Measurements from ENCODE around the gene ABCB1.

The ABCB1 gene

DNA sequence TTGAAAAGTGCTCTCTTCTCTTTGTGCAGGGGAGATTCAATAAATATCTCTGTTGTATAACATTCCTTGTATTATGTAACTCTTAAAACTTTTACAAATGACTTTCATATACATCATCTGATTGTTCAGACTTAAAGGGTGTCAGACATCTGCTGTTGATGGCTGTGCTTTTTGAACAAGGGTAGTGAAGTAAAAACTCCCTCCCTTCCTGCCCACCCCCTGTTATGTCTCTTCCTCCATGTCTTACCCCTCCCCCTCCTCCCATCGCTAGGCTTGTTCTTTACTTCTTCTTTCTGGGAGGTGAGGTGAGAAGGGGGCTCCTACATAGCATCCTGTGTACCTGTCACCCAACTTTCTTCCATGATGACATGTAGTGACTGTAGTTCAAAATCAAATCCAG, 101.8 kb downstream of the ABCB1 start:
- Mint-ChIP-seq H3K27ac (no peak overlapping the region), H3K9me3 (no peaks in the 10 kb centered on the region), H3K36me3 (ENCODE audit: insufficient read depth) (peaks cover 6% of the 10 kb centered on the region), H3K4me1 (ENCODE audit: low read depth in 2 of 2) (no peaks in the 10 kb centered on the region), H3K4me3 (no peak overlapping the region), H3K27me3 (no peaks in the 10 kb centered on the region)
- ATAC-seq (replicated peaks): peak; percentile 27
- DNase-seq: no peak

DNA sequence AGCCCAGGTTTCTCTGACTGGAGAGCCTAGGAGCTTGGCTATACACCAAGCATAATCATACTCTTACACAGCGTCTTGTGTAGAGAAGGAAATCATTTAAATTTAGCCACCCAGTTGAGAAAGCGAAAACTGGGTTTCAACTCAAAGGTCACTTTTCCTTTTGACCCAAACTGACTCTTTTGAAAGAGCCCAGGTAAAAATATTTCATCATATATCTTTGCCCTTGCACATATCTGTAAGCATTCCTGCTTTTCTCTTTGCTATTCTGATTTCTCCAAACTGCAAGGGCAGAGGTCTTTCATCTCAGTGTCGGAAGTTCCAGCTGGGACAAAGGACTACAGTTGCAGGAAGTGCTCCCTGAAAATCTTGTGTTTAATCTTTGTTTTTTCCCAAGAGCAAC, 103.2 kb downstream of the ABCB1 start:
- Mint-ChIP-seq H3K4me3 (no peak overlapping the region), H3K36me3 (ENCODE audit: insufficient read depth) (peaks cover 2% of the 10 kb centered on the region), H3K4me1 (ENCODE audit: low read depth in 2 of 2) (no peaks in the 10 kb centered on the region), H3K9me3 (no peaks in the 10 kb centered on the region), H3K27me3 (no peaks in the 10 kb centered on the region), H3K27ac (no peak overlapping the region)
- no peak for ATAC-seq (replicated peaks)
- no peak for DNase-seq

DNA sequence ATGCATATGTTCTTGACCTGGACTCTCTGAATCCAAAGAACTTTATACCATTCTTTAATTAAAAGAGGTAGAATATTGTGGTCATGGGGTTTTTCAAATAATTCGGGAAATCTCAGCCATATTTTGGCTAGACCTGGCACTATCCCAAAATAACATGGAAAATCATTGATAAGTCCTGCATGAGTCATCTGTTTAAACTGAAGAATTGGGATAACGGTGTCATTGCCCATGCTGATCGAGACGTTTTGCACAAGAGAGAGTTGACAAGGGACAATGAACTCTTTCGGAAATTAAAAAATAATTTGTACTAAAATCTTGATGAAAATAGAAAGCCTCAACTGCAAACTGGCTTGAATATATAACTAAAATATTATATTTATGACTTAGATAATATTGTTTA, 105.3 kb downstream of the ABCB1 start:
- Mint-ChIP-seq H3K4me1 (ENCODE audit: low read depth in 2 of 2) (no peaks in the 10 kb centered on the region), H3K36me3 (ENCODE audit: insufficient read depth) (peaks cover 2% of the 10 kb centered on the region), H3K4me3 (no peak overlapping the region), H3K9me3 (peaks cover 0 to 3% of the 10 kb centered on the region in 2 donors), H3K27me3 (peaks cover 0 to 5% of the 10 kb centered on the region in 2 donors), H3K27ac (no peak overlapping the region)
- ATAC-seq (replicated peaks) (no peak), DNase-seq (no peak)

DNA sequence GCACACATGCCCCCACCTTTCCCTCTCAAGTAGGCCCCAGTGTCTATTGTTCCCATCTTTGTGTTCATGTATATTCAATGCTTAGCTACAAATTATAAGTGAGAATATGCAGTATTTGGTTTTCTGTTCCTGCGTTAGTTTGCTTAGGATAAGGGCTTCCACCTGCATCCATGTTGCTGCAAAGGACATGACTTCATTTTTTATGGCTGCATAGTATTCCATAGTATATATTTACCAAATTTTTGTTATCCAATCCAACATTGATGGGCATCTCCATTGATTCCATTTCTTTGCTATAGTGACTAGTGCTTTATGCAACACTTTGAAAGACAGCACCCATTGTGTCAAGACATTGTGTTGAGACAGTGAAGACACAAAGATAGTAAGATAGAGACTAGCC, 106.2 kb downstream of the ABCB1 start:
- Mint-ChIP-seq H3K36me3 (ENCODE audit: insufficient read depth) (no peaks in the 10 kb centered on the region), H3K4me3 (no peak overlapping the region), H3K27ac (no peak overlapping the region), H3K4me1 (ENCODE audit: low read depth in 2 of 2) (no peaks in the 10 kb centered on the region), H3K27me3 (peaks cover 0 to 5% of the 10 kb centered on the region in 2 donors), H3K9me3 (peaks cover 0 to 3% of the 10 kb centered on the region in 2 donors)
- DNase-seq: no peak
- no peak for ATAC-seq (replicated peaks)

DNA sequence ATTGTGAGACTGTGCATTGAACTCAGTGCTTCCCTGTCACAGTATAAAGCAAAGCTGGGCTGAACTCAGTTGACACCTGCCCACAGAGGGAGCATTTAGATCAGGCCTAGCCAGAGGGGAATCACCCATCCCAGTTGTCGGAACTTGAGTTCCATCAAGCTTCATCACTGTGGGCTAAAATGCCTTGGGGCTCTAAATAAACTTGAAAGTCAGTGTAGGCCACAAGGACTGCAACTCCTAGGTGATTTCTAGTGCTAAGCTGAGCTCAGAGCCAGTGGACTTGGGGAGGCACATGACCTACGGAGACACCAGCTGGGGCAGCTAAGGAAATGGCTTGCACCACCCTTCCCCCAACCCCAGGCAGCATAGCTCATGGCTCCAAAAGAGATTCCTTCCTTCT, 117.6 kb downstream of the ABCB1 start:
- ATAC-seq (replicated peaks): no peak
- no peak for DNase-seq
- Mint-ChIP-seq H3K36me3 (ENCODE audit: insufficient read depth) (no peaks in the 10 kb centered on the region), H3K27ac (no peak overlapping the region), H3K9me3 (peaks cover 0 to 1% of the 10 kb centered on the region in 2 donors), H3K27me3 (peaks cover 7 to 22% of the 10 kb centered on the region in 2 donors), H3K4me3 (no peak overlapping the region), H3K4me1 (ENCODE audit: low read depth in 2 of 2) (no peaks in the 10 kb centered on the region)

DNA sequence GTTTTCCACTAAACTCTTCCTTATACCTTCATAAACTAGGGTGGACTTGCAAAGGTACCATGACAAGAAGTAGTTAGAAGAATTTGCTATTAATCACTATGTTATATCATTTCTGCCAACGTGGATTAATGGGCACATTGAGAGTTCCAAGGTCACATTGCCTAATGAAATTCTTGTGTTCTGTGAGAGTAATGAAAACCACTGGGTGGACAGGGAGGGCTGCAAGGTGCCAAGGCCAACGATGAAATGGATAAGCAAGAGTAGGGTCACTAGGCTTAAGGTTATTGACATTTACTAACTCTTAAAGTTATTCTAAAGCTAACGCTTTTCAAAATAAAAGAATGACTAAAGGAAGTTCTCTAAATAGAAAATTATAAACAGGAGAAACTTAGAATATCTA, 118.6 kb downstream of the ABCB1 start:
- ATAC-seq (replicated peaks) (no peak), DNase-seq (no peak)
- peaks cover 0 to 1% of the 10 kb centered on the region in 2 donors for H3K9me3 Mint-ChIP-seq
- no peaks in the 10 kb centered on the region for H3K4me1 Mint-ChIP-seq (ENCODE audit: low read depth in 2 of 2)
- peaks cover 7 to 24% of the 10 kb centered on the region in 2 donors for H3K27me3 Mint-ChIP-seq
- no peak overlapping the region for H3K4me3 Mint-ChIP-seq
- no peaks in the 10 kb centered on the region for H3K36me3 Mint-ChIP-seq (ENCODE audit: insufficient read depth)
- H3K27ac Mint-ChIP-seq: no peak overlapping the region

DNA sequence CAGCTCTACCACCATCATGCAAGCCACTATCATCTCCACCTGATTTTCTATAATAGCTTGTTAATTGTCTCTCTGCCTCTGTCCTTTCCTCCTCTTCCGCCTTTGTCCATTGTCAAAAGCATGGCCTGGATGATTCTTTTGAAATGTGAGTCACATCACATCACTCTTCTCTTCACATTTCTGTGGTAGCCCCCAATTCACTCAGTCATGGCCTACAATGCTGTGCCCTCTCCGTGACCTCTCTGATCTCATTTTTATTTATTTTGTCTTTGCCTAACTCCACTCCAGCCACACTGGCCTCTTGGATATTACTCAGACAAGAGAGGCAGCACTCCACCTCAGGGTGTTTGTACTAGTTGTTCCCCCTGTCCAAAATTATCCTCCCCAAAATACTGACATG, 120.3 kb downstream of the ABCB1 start:
- Mint-ChIP-seq H3K4me1 (ENCODE audit: low read depth in 2 of 2) (no peaks in the 10 kb centered on the region), H3K4me3 (no peak overlapping the region), H3K9me3 (peaks cover 0 to 1% of the 10 kb centered on the region in 2 donors), H3K27me3 (peaks cover 7 to 30% of the 10 kb centered on the region in 2 donors), H3K27ac (no peak overlapping the region), H3K36me3 (ENCODE audit: insufficient read depth) (no peaks in the 10 kb centered on the region)
- ATAC-seq (replicated peaks): no peak
- no peak for DNase-seq

DNA sequence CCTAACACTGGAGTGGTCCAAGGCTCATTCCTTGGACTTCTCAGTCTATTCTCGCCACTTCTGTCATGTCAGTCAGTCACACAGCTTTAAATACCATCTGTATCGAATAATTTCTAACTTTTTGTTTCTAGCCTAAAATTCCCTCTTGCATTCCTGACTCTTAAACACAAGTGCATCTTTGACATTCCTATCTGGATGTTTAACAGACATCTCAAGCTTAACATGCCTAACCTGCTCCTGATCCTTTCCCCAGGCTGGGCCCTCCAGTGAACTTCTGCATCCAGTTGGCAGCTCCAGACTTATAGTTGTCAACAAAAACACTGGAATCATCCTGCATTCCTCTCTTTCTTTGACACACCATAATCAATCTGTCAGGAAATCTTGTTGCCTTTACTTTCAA, 120.7 kb downstream of the ABCB1 start:
- Mint-ChIP-seq H3K4me1 (ENCODE audit: low read depth in 2 of 2) (no peaks in the 10 kb centered on the region), H3K36me3 (ENCODE audit: insufficient read depth) (no peaks in the 10 kb centered on the region), H3K9me3 (peaks cover 0 to 1% of the 10 kb centered on the region in 2 donors), H3K27ac (no peak overlapping the region), H3K27me3 (peaks cover 8 to 30% of the 10 kb centered on the region in 2 donors), H3K4me3 (no peak overlapping the region)
- ATAC-seq (replicated peaks) (no peak), DNase-seq (no peak)

DNA sequence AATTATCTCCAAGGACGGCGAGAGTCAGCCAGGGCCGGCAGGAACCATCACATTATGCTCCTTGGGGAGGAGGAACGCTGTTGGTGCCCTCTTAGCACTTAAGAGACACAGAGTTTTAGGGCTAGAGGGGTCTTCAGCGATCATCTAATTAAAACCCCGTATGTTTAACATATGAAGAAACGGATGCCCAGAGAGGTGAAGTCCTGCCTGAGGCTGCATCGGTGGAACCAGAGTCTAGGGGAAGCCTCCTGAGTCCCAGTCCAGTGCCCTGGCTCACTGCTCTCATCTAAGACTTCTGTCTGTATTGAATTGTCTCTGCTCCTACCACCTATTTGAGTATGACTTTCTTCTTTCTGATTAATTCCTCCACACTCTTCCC, 124.5 kb downstream of the ABCB1 start:
- Mint-ChIP-seq H3K27ac (no peak overlapping the region), H3K36me3 (ENCODE audit: insufficient read depth) (no peaks in the 10 kb centered on the region), H3K9me3 (no peaks in the 10 kb centered on the region), H3K27me3 (peaks cover 23 to 31% of the 10 kb centered on the region in 2 donors), H3K4me1 (ENCODE audit: low read depth in 2 of 2) (peaks cover 0 to 4% of the 10 kb centered on the region in 2 donors), H3K4me3 (peak overlapping the region in 1 of 2 donors; percentile 47)
- ATAC-seq (replicated peaks) (no peak), DNase-seq (no peak)

DNA sequence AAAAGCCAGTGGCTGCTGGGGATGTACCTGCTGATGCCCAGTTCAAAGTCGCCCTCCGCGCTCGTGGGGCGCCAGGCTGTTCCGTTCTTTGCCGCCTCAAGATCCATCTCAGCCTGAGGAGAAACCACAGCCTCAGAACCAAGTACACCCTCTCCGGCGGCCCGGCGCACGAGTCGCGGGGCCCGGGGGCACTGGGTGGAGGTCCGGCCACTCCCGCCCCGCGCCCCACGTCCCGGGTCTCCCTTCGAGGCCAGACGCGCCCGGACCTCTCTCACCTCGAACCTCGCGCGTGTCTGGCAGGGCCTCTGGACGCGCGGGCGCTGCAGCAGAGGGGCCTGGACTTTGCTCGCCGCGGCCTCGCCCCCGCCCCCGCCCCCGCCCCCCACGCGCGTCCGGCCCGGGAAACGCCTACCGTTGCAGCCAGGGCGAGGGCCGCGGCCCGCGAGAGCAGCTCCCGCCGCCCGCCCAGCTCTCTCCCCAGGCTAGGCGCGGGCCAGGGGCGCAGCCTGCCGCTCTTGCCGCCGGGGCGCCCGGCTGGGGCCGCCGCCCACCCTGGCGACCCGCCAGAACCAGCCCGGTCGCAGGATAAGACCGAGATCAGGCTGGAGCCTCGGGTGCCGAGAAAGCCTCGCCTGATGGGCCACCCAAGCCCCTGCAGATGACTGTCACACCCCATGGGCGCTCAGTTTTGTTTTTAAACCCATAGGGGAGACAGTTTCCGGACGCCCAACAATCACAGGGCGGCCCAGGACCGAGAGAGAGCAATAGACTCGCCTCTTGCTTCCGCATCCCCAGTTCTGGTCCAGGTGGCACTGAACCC, 125.1 kb downstream of the ABCB1 start, which contains the start of gene ABCB4:
ABCB4 (minus strand) TSS at position 322 of the 820 bp plus-strand sequence; CDS start at position 107, 215 bp downstream.
- no peak for DNase-seq
- Mint-ChIP-seq H3K4me3 (peak within 1 kb of the TSS; percentile 28 to 49), H3K36me3 (ENCODE audit: insufficient read depth) (no peaks in the 10 kb centered on the region), H3K4me1 (ENCODE audit: low read depth in 2 of 2) (peaks cover 0 to 4% of the 10 kb centered on the region in 2 donors), H3K9me3 (no peaks in the 10 kb centered on the region), H3K27ac (no peak within 1 kb of the TSS), H3K27me3 (peaks cover 23 to 31% of the 10 kb centered on the region in 2 donors)
- peak; percentile 50 for ATAC-seq (replicated peaks)

DNA sequence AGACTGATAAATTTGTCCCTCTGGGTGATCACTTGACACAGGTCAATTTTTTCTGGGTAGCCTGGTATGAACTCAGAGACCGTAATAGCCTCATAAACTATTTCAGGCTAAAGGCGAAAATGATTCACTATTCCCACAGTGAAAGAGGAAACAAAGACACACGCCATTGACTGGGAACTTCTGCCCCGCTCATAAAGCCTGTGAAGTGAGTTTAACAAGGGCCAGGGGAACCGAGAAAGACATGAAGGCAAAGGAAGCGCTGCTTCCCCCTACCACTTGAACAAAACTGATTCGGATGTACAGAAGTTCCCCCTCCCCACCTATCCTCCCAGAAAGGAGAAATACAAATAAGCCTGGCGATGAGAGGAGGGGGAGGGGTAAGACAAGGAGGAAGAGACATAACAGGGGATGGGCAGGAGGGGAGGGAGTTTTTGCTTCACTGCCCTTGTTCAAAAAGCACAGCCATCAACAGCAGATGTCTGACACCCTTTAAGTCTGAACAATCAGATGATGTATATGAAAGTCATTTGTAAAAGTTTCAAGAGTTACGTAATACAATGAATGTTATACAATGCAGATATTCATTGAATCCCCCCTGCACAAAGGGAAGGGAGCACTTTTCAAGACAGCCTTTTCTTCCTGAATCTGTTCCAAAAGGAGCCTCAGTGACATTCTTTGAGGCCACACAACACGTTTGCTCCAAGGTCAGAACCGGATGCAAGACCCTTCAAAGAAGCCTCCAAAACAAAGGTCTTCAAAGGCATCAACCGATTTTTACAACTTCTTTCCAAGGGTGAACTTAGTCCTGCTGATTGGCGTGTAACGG, 125.9 kb downstream of the ABCB1 start:
- DNase-seq: no peak
- peak; percentile 56 for ATAC-seq (replicated peaks)
- no peak overlapping the region for H3K27ac Mint-ChIP-seq

DNA sequence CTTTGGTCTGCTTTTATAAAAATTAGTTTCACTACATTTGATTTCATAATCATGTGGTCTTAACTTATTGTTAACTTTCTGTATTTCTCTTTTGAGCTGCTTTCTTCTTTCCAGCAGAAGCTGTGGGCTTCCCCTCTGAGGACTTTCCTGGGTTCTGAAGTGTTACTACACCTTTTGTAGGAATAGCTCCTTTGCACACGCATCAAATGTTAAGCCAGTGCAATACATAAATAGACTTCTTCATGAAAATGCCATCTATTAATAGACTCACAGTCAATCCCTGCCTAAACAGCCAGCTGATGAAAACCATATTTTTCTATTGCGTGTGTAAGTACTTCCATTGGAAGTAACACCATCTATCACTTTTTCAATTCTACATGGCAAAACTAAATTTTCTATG, 126.7 kb downstream of the ABCB1 start:
- H3K4me3 Mint-ChIP-seq: no peak overlapping the region
- H3K27me3 Mint-ChIP-seq: peaks cover 23 to 31% of the 10 kb centered on the region in 2 donors
- no peak for ATAC-seq (replicated peaks)

More for the DNA sequence above, 125.9 kb downstream of the ABCB1 start:
- peak overlapping the region; percentile 28 to 49 for H3K4me3 Mint-ChIP-seq
- H3K36me3 Mint-ChIP-seq (ENCODE audit: insufficient read depth): no peaks in the 10 kb centered on the region
- H3K27me3 Mint-ChIP-seq: peaks cover 23 to 31% of the 10 kb centered on the region in 2 donors
- H3K9me3 Mint-ChIP-seq: no peaks in the 10 kb centered on the region
- H3K4me1 Mint-ChIP-seq (ENCODE audit: low read depth in 2 of 2): peaks cover 0 to 4% of the 10 kb centered on the region in 2 donors

DNA sequence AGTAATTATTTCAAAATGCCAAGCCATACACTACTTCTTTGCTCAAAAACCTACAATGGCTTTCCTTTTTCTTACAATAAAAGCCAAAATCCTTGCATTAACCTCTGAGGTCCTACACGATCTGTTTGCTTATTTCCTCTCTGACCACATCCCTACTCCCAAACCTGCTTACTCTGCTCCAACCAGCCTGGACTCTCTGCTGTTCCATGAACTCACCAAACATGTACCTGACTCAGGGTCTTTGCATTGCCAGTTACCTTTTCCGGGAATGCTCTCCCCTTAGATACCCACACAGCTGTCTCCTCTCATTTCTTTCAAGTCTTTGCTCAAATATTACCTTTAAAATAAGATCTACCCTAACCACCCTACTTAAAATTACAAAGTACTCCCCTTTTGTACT, 127.5 kb downstream of the ABCB1 start:
- Mint-ChIP-seq H3K4me3 (no peak overlapping the region), H3K27me3 (peaks cover 23 to 32% of the 10 kb centered on the region in 2 donors), H3K27ac (no peak overlapping the region), H3K4me1 (ENCODE audit: low read depth in 2 of 2) (peaks cover 0 to 4% of the 10 kb centered on the region in 2 donors), H3K36me3 (ENCODE audit: insufficient read depth) (no peaks in the 10 kb centered on the region), H3K9me3 (no peaks in the 10 kb centered on the region)
- no peak for DNase-seq
- no peak for ATAC-seq (replicated peaks)

More for the DNA sequence above, 126.7 kb downstream of the ABCB1 start:
- H3K9me3 Mint-ChIP-seq: no peaks in the 10 kb centered on the region
- DNase-seq: no peak
- no peak overlapping the region for H3K27ac Mint-ChIP-seq
- peaks cover 0 to 4% of the 10 kb centered on the region in 2 donors for H3K4me1 Mint-ChIP-seq (ENCODE audit: low read depth in 2 of 2)
- no peaks in the 10 kb centered on the region for H3K36me3 Mint-ChIP-seq (ENCODE audit: insufficient read depth)
